ENCODE measurements around the gene CYFIP1.

CYFIP1 gene

DNA sequence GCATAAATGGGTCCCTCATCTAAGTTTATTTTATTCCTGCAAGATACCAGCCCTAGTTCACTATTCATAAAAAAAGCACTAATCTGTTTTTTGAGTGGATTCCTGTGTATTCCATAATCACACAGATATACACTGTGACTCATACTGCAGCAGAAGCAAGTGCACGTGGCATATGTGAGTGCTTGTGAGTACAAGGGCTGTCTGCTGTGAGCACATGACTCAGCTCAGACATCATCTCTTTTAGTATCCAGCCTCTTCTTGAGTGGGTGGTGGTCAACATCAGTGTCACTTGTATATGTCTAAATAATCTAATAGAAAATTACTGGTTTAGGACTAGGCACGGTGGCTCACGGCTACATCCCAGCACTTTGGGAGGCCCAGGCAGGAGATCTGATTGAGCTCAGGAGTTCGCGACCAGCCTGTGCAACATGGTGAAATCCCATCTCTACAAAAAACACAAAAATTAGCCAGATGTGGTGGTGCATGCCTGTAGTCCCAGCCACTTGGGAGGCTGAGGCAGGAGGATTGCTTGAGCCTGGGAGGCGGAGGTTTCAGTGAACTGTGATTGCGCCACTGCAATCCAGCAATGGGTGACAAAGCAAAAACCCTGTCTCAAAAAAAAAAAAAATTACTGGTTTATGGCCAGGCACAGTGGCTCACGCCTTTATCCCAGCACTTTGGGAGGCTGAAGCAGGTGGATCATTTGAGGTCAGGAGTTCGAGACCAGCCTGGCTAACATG is 91.9 kb downstream of the CYFIP1 start:
- DNase-seq = peak; percentile 32 to 86

DNA sequence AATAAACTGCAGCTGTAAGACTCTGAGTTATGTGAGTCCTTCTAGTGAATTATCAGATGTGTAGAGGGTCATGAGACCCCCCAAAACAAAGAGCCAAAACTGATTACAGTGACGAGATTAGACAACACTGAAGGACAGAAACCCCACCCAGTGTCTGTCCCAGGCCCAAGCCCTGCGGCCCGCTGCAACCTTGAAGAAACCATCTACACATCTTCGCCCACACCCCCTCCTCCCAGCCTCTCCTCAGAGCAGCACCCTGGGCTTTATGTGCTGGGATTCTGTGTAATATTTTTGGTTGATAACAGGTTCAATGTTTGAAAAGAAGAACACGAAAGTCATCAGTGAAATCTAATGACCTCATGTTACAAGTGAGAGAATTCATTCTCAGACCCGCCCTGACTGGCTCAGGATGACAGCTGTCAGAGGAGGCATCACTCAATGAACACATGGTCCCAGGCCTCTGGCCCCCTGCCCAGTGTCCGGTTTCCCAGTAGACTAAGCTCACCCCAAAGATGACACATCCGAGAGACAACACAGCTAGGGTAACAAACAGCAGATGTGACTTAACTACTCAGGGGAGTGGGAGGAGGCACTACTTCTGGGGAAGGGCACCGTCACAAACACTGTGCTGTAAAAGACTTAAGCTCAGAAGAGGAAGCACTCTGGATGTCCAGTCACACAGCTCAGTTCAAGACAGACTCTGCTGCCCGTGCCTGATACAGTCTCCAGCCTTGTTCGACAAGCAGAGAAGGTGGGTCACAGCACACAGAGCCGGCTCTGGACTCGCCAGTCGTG is 92.8 kb downstream of the CYFIP1 start:
- peak; percentile 26 to 82 for DNase-seq

DNA sequence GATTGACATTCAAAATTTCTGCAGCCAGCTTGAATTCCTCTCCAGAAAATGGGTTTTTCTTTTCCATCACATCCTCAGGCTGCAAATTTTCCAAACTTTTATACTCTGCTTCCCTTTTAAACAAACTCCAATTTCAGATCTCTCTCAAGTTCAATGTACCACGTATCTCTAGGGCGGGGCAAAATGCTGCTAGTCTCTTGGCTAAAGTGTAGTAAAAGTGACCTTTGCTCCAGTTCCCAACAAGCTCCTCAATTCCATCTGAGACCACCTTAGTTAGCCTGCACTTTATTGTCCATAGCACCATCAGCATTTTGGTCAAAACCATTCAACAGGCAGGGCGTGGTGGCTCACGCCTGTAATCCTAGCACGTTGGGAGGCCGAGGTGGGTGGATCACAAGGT is 95.0 kb downstream of the CYFIP1 start:
- DNase-seq = no peak

DNA sequence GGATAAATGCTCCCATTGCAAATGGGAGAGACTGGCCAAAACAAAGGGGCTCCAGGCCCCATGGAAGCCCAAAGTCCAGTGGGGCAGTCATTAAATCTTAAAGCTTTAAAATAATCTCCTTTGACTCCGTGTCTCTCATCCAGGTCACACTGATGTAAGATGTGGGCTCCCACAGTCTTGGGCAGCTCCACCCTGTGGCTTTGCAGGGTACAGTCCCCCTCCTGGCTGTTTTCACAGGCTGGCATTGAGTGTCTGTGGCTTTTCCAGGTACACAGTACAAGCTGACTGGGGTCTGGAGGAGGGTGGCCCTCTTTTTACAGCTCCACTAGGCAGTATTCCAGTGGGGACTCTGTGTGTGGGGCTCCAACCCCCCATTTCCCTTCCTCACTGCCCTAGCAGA is 95.8 kb downstream of the CYFIP1 start:
- DNase-seq = no peak

DNA sequence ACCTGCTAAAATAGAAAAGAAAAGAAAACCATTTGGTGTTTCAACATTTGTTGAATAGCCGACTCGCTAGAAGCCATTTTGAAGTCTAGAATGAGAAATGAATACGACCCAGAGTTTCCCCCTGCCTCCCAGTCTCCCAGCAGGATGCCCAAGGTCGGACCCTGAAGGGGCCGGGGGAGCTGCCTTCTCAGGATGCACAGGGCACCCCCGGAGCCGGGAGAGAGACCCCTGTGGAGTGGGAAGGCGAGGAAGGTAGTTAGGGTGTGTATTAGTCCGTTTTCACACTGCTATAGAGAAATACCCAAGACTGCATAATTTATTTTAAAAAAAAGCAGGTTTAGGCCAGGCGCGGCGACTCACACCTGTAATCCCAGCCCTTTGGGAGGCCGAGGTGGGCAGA is 97.0 kb downstream of the CYFIP1 start:
- no peak for DNase-seq

DNA sequence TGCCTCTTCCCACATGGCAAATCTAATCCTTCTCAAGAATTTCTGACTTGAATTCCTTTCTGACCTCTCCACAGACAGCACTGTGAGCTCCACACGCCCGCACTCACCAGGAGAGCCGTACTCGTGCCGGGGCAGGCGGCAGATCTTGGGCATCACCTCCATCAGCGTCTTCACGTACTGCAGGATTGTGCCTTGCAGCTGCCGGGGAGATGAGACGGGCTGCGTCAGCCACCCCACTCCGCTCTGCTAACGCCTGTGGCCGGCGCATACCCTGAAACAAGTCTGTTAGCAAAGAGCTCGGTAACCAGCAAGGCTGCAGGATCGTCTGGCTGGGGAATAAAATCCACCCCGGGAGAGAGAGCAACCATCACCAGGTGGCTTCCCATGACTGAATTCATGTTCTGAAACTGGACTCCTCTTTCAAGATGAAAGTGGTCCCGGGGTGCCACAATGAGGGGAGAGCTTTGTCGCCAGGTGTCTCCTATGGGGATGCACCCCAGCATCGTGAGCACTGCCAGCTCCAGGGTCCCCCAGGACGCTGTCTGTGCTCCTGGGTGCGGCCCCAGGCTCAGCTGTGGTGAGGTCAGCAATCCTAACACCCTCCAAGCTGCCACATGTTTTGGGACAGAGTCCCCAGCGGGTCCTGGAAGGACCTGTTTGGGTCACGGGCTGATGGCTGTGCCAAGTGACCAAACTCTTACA is 98.3 kb downstream of the CYFIP1 start:
- DNase-seq = no peak

DNA sequence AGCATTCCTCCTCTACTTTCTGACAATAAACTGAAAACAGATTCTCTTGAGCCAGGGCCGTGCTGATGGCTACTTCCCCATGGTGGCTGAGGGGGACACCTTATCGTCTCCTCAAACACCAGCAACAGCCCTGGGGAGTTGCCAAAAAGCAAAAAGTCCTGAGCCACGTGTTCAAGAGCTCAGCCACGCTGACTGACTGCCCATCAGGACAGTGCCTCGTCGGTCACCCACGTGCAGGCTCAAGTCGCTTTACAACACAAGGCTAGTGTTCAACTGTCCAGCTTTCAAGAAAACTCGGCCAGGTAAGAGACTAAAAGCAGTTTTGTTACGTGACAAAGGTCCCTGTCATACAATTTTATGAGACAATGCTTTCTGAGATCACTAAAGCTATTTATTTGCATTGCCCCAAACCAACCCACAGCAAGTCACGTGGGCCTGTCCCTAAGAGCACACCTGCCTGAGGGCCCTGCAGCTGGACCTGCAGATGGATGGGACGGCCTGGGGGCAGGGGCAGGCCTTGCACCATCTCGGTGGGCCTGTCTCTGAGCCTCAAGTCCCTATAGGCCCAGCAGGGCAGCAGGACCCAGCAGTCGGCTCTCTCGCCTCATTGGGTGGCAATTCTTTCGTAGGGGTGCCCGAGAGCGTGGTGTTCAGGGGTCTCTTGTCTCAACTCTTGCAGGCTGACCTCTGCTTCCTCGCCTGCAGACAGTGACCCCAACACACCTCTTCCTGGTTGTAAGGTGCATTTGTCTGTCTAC is 99.0 kb downstream of the CYFIP1 start:
- DNase-seq = no peak

DNA sequence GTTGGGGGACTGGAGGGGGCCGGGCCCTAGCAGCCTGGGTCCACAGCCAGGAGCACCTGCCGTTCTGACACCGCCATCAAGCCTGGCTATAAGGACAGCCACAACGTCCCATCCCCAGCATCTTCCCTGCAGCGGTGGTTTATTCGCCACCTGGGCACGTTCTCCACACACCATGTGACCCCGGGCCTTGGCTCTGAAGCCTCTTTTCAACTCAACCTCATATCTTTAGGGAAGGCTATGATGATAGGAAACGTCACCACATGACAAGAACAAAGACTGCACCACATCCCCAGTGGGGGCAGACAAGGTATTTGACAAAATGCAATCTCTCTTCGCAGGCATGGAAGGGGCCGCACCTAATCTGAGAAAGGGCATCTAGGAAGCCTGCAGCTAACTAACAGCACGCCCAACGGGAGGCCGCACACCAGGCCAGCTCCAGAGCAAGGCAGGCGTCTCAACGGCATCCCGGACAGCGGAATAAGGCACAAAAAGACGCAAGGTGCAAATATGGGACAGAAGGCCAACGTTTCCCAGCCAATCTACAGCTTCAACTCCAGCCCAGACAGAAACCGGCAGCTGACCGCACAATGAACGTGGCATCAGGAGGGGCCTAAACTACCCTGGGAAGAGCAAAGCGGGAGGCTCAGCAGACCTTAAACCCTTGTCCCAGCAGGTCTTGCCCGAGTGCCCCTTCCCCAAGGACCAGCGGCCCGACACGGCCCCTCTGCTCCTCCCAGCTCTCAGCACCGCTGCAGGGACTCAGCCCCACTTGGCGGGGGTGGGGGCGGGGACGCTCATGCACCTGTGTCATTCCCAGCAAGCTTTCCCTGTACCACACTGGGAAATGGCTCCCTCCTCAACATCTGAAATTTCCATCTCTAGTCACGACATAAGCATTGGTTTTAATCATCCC is 99.8 kb downstream of the CYFIP1 start:
- no peak for DNase-seq

DNA sequence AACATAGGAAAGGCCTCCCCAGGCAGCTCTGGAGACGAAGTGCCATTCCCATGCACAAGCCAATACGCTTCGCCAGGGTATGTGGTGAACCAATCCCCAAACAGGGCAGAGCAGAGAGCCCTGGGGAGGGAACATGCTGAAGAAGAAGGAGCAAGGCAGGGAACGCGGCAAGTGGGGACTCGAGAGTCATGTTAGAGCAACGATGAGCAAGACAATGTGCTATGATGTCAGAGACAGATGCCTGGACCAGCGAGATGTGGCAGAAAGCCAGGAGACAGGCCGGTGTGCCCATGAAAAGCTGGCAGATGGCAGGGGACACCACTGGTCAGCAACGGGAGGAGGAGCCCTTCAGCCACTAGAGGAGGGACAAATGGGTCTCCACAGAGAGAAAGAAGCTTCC is 102.1 kb downstream of the CYFIP1 start:
- DNase-seq = no peak

DNA sequence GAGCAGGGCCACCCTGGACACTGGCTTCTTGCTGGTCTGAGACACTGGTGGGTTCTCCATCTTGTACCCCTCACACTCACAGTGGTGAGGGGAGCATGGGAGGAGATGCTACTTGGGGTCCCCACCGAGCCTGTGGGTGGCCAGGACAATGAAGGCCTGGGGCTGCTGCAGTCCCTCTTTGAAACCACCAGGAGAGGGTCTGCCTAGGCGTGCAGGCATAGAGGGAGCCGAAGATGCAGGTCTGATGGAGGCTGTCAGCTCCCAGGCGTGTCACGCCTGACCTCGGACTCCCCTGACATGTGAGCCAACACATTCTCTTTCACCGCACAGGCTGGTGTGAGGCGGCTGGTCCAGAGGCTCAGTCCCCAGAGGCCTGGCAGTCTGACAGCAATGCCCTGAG is 102.6 kb downstream of the CYFIP1 start:
- no peak for DNase-seq

DNA sequence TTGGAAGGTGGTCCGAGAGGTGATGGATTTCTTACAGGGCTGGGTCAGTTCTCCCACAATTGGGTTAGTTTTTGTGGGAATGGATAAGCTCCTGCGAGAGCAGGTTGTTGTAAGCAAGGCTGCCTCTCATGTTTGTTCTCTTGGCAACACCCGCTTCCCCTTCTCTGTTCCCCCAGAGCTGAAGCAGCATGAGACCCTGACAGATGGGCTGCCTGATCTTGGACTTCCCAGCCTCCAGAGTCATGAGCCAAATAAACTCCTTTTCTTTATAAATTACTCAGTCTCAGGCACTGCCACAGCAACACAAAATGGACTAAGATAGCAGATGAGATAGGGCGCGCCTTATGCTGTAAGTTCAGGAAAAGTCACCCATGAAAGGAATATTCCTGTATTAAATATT is 103.1 kb downstream of the CYFIP1 start:
- DNase-seq = no peak

DNA sequence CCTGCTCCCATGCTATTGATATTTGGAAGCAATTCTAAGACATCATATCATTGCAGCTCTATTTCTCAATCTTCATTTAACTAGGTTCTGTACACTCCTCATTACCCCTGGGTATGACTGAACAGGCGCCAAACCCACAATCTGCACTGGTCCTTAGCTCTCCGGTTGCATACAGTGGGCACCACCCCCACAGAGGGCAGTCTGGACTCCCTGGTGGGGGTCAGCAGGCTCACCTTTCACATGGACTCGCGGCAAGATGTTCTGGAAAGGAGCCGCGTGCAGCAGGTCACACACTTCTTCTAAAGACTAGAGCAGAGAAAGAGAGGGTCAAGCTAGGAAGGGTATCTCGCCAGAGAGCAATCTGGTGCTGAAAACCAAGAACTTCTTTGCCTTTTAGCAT is 105.2 kb downstream of the CYFIP1 start:
- DNase-seq = no peak

DNA sequence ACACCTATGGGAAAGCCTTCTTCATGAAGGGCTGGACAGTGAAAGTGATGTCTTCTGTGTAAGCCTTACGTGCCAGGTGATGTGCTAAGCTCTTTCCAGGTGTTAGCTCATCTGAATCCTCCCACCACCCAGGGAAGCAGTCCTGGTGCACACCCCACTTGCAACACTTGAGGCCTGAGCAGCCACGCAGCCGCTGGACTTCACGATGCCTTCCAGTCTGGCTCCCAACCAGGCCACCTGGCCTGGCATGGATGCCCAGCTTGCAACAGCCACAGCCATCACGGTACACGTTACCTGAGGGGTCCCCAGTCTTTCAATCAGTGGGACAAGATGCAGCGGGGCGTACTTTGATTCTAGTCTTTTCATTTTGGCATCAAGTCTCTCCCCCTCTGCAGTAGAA is 105.9 kb downstream of the CYFIP1 start:
- no peak for DNase-seq

DNA sequence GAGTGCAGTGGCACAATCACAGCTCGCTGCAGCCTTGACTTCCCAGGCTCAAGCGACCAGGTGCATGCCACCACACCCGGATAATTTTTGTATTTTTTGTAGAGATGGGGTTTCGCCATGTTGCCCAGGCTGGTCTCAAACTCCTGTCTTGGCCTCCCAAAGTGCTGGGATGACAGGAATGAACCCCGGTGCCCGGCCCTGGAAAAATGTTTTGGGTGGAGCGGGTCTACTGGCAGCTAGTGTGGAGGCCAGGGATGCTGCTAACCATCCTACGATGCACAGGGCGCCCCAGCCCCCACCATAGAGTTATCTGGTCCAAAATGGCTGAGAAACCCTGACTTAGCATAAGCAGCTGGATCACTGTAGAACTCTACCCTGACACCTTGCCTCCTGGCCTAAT is 106.3 kb downstream of the CYFIP1 start:
- DNase-seq = no peak

DNA sequence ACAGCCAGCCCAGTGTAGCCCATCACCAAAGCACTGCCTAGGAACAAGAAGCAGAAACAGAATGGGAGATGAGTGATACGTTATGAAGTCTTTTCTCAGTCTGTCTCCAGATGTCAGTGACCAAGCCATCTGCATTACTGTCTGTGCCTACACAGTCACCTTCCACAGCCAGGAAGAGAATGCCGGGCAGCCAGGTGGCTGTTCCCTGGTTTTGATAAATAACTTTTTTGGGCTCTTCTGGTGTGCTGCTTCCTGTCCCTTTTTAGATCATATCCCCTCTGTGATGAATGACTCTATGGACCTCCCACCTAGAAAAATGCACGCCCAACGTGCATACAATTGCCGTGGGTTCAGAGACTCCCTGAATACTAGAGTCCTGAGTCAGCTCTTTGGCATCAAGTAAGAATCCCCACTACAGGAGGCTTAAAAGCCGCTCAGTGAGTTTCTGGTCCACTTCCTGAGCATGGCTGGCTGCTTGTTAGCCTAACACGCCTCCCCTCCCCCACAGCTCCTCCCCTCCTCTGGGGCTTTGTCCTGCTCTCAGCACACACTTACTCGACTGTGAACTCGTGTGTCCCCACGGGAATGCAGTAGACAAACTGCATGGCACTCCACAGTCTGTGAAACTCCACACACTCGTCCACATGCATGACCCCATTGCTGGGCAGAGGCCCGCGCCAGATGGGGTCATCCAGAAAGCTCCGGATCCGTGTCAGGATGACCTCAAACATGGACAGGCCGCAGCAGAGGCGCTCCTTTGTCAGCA is 107.0 kb downstream of the CYFIP1 start:
- no peak for DNase-seq

DNA sequence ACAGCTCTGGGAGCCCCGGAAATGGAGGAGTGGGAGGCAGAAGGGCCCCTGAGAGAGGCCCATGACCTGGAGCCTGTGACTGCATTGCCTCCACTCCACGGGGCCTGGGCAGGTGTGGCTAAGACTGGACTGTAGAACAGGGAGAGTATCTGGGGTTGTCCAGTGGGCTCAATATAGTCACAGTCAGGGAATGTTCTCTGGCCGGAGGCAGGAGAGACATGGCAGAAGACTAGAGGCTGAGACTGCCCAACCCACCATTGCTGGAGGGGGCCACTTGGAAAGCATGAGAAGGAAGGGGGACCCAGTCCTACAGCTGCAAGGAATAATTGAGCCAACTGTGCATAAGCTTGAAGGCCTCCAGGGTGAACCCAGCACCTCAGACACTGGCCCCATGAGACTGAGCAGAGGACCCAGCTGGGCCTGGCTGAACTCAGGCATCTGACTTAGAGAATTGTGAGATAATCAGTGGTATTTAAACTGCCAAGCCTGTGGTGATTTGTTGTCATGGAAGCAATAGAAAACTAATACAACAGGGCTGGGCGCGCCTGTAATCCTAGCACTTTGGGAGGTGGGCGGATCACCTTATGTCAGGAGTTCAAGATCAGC is 108.6 kb downstream of the CYFIP1 start:
- no peak for DNase-seq

DNA sequence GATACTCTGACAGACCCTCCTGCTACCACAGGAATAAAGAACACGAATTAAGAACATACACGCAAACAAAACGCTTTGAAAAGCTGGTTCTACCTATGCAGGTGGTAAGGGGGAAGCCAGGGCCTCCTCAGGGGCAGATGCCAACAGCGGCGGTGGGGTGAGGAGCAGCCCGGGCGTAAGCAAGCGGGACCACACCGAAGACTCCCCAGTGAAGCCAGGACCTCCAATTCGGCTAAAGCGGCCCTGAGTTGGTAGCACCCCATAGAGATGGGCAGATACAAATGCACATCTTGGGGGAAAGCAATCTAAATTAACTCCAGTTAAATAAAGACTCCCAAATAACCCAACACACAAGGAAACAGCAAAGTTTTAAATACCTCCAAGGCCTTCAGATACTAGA is 109.3 kb downstream of the CYFIP1 start:
- DNase-seq = no peak

DNA sequence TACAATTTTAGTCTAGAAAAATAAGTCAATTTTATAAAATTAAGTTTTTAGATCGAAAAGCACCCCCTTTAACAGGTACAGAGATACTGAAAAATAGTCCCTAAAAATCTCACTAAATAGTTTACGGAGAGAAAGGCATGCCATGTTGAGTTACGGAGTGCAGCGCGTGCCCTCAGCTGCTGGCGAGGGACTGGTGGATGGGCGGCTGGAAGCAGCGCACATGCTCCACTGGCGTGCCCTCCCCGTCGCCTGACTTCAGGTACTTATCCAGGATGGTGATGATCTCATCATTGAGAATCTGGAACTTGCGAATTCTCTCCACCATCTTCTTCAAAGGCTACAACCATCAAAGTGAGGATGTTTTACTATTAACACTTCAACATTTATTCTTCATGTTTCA is 110.3 kb downstream of the CYFIP1 start:
- no peak for DNase-seq

DNA sequence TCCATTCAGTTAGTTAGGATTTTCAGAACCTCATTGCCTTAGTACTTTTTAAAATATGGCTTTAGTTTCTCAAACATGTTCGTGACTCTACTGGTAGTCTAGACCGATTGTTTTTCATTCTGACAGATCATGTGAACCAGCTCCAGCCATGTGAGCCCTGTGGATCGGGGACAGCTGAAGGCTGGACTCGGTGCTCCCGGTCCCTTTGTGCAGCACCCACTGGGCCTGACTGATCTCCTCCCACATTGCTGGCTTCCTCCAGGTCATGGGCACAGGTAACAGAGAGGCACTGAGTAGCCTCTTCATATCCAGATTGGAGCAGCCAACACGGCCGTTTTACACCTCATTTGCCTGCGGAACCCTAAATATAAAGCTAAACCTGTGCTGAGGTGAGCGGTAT is 111.2 kb downstream of the CYFIP1 start:
- DNase-seq = no peak

DNA sequence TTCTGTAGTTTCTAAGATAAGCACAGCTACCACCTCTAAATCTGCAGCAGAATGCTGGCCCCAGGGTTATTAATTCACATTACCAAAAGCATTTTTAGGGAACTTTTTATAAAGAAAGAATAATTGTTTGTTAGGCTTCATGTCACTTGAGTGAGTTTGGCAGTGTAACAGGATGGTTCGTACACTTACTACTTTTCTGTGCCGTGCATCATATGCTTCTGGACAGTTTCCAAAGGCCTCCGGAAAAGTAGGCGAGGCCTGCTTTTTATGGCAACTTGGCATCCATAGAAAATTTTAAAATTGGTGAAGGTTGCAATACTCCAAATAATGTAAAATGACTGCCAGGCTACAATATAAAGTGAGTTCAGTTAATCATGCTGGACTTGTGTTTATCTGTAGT is 111.7 kb downstream of the CYFIP1 start:
- no peak for DNase-seq

DNA sequence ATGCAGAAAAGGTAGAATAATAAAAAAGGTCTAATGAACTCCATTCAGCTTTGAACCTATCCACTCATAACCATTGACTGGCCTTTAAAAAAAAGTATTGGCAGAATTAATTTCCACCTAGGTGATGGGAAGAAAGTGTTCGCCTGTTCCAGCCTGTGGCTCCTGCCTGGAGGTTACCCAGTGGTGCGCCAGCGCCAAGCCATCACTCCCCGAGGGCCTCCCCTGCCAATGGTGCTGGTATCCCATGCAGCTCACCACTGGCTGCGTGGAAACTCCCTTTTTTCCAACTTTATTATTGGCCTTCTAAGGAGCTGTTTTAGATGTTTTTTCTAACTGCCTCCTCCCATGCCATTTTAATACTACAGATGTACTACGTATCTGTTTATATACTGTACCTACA is 112.3 kb downstream of the CYFIP1 start:
- DNase-seq = no peak
